NB4 (cell line): ENCODE results near the gene RBKS.

Experiments
- CTCF ChIP-seq: IDR thresholded peaks from one replicate; pipeline ENCODE4 v1.5.1; 2012; ENCODE audit warnings: low read depth, low read length
- MAX ChIP-seq: IDR thresholded peaks from 2 replicates; pipeline ENCODE4 v1.6.1; 2011; ENCODE audit warnings: low read depth, low read length
- MYC ChIP-seq: IDR thresholded peaks from 2 replicates; pipeline ENCODE4 v1.6.1; 2011; ENCODE audit warnings: low read depth, low read length
- POLR2A ChIP-seq: IDR thresholded peaks from 2 replicates; pipeline ENCODE4 v1.6.1; 2011; ENCODE audit warnings: mild to moderate bottlenecking; ENCODE audit not compliant: insufficient read length; ENCODE audit errors: extremely low read depth

- TF ChIP-seq CTCF: no peak
- TF ChIP-seq POLR2A: no peak
- TF ChIP-seq MYC: no peak
- no peak for TF ChIP-seq MAX
Measured at GRCh38 chr2:27921880-27922547, 31.8 kb upstream of the RBKS start.
